ENCODE results near the gene FUT8.

FUT8 gene

DNA sequence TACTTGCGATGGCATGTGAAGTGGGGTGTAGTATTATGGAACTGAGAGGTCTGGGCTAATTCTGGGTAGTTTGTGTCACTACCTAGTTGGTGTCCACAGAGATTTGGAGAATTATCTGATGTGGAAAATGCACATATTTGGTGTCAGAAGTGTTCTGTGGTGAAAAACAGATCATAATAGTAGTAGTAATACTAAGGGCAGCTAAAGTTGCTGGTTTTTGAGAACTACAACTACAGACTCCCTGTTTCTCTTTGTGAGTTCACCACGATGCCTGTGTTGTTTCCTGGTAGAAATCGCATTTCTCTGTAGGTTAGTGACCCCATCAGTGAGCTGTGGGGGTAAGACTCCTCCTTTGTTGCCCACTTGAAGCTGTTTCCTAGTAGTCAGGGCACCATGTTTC, 206.5 kb downstream of the FUT8 start (continued):
- no peak for TF ChIP-seq CSRNP3 (CRISPR knock-in tag; IDR thresholded peaks at IDR 0.05)

DNA sequence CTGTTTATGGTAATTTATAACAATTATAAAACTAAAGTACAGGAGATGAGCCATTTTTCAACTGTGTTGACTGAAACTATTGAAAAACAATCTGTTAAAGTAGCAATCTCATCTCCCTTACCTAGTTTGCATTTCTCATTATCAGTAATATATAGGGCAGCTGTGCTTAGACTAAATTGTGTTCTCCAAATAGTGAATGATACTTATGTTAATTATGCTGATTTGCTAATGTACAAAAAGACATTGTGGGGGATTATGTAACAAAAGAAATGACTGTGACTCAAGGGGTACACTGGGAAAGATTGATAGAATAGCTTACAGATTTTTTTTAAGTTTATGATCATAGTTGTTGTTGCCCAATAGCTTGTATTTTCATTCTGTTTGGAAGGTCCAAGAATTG, 207.7 kb downstream of the FUT8 start:
- TF ChIP-seq POU6F1 (CRISPR knock-in tag; IDR thresholded peaks at IDR 0.05; ENCODE audit: borderline replicate concordance, low read depth) (no peak), ARNTL (CRISPR knock-in tag; IDR thresholded peaks at IDR 0.05; ENCODE audit: borderline replicate concordance, low read depth) (no peak), ZNF70 (CRISPR knock-in tag; IDR thresholded peaks at IDR 0.05) (no peak), ESRRG (CRISPR knock-in tag; IDR thresholded peaks at IDR 0.05) (no peak), BACH2 (CRISPR knock-in tag; IDR thresholded peaks at IDR 0.05; ENCODE audit: borderline replicate concordance) (no peak), GLIS3 (CRISPR knock-in tag; IDR thresholded peaks at IDR 0.05) (no peak)
- TF ChIP-seq, protein P1, sequence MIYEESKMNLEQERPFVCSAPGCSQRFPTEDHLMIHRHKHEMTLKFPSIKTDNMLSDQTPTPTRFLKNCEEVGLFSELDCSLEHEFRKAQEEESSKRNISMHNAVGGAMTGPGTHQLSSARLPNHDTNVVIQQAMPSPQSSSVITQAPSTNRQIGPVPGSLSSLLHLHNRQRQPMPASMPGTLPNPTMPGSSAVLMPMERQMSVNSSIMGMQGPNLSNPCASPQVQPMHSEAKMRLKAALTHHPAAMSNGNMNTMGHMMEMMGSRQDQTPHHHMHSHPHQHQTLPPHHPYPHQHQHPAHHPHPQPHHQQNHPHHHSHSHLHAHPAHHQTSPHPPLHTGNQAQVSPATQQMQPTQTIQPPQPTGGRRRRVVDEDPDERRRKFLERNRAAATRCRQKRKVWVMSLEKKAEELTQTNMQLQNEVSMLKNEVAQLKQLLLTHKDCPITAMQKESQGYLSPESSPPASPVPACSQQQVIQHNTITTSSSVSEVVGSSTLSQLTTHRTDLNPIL (CRISPR knock-in tag; IDR thresholded peaks at IDR 0.05; ENCODE audit: low read depth): no peak
- no peak for ATAC-seq

GRCh38 chr14:65622703-65623102, 210.2 kb downstream of the FUT8 start:
- TF ChIP-seq ZFP30 (CRISPR knock-in tag; IDR thresholded peaks at IDR 0.05) (no peak), TOX (CRISPR knock-in tag; IDR thresholded peaks at IDR 0.05; ENCODE audit: borderline replicate concordance) (no peak), CSRNP3 (CRISPR knock-in tag; IDR thresholded peaks at IDR 0.05) (no peak), ARNTL (CRISPR knock-in tag; IDR thresholded peaks at IDR 0.05; ENCODE audit: borderline replicate concordance, low read depth) (no peak), BACH2 (CRISPR knock-in tag; IDR thresholded peaks at IDR 0.05; ENCODE audit: borderline replicate concordance) (no peak), SNAI2 (CRISPR knock-in tag; IDR thresholded peaks at IDR 0.05) (no peak), ISL1 (CRISPR knock-in tag; IDR thresholded peaks at IDR 0.05) (no peak), ESRRG (CRISPR knock-in tag; IDR thresholded peaks at IDR 0.05) (no peak), ZFP3 (CRISPR knock-in tag; IDR thresholded peaks at IDR 0.05) (no peak), CSDC2 (CRISPR knock-in tag; IDR thresholded peaks at IDR 0.05) (no peak), ZNF565 (CRISPR knock-in tag; conservative IDR thresholded peaks at IDR 0.05; ENCODE audit: low read depth) (no peak), ZC3H10 (CRISPR knock-in tag; IDR thresholded peaks at IDR 0.05) (no peak), OSR1 (CRISPR knock-in tag; IDR thresholded peaks at IDR 0.05) (no peak)
- TF ChIP-seq, protein P1 (CRISPR knock-in tag; IDR thresholded peaks at IDR 0.05; ENCODE audit: low read depth): no peak
- no peak for ATAC-seq

DNA sequence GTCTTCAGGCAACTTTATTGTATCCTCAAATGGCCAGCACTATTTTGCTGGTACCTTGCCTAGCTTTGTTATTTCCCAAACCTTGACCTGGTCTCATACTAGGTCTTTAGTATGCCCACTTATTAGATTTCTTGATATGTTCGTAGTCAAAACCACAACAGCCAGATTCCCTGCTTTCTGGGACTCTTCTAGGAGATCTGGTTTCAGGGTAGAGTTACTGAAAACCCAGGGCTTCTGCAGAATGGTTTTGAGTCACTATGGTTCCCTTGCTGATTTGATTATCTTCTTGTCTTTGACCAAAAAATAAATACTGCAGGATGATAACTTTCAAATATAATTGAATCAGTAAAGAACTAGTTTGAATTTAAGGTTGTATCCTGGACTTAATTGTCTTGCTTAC, 211.2 kb downstream of the FUT8 start:
- TF ChIP-seq ISL1 (CRISPR knock-in tag; IDR thresholded peaks at IDR 0.05) (0 out of 2 replicates have a peak, but pooled peaks have one; percentile 8), POU6F1 (CRISPR knock-in tag; IDR thresholded peaks at IDR 0.05; ENCODE audit: borderline replicate concordance, low read depth) (no peak), TSHZ2 (CRISPR knock-in tag; IDR thresholded peaks at IDR 0.05) (no peak), ZC3H10 (CRISPR knock-in tag; IDR thresholded peaks at IDR 0.05) (peak; percentile 52; the same call in 1 of the 2 replicates), ZNF565 (CRISPR knock-in tag; conservative IDR thresholded peaks at IDR 0.05; ENCODE audit: low read depth) (no peak), ZFP3 (CRISPR knock-in tag; IDR thresholded peaks at IDR 0.05) (0 out of 2 replicates have a peak, but pooled peaks have one; percentile 15)
- peak; percentile 91 for ATAC-seq
